Activated naive CD8-positive, alpha-beta T cell treated with anti-CD3 and anti-CD28 coated beads, Interleukin-2, amount 50 U/mL, for 16 hours (primary cell): ENCODE measurements around the gene DIAPH3.

Experiments used
- DNase-seq: peaks from one replicate; pipeline ENCODE4 v3.0.0-alpha.2; 2020; ENCODE audit warnings: low read depth, low spot score

Gene DIAPH3

GRCh38 chr13:60019119-60019993 is 144.4 kb downstream of the DIAPH3 start:
- no peak for DNase-seq

GRCh38 chr13:60018536-60018935 is 145.2 kb downstream of the DIAPH3 start:
- DNase-seq = no peak

GRCh38 chr13:60016229-60016628 is 147.5 kb downstream of the DIAPH3 start:
- DNase-seq = no peak

GRCh38 chr13:60013166-60013565 is 150.6 kb downstream of the DIAPH3 start:
- DNase-seq = no peak

GRCh38 chr13:60012488-60012887 is 151.2 kb downstream of the DIAPH3 start:
- DNase-seq = no peak

- no peak for DNase-seq
These were observed 154.2 kb downstream of the DIAPH3 start for GRCh38 chr13:60009300-60010253.

GRCh38 chr13:60001889-60002288 is 161.8 kb downstream of the DIAPH3 start:
- DNase-seq = no peak

- DNase-seq = no peak
These were observed 162.8 kb downstream of the DIAPH3 start for GRCh38 chr13:60000976-60001375.

- DNase-seq = no peak
These were observed 163.6 kb downstream of the DIAPH3 start for GRCh38 chr13:60000081-60000480.

- DNase-seq = no peak
These were observed 165.8 kb downstream of the DIAPH3 start for GRCh38 chr13:59997976-59998375.

GRCh38 chr13:59996461-59996980 is 167.2 kb downstream of the DIAPH3 start:
- DNase-seq = no peak

- no peak for DNase-seq
These were observed 172.3 kb downstream of the DIAPH3 start for GRCh38 chr13:59991395-59991794.

GRCh38 chr13:59982631-59983382 is 180.9 kb downstream of the DIAPH3 start:
- DNase-seq = no peak

- no peak for DNase-seq
These were observed 184.1 kb downstream of the DIAPH3 start for GRCh38 chr13:59979589-59979988.

GRCh38 chr13:59978862-59979261 is 184.9 kb downstream of the DIAPH3 start:
- no peak for DNase-seq

GRCh38 chr13:59976856-59977255 is 186.9 kb downstream of the DIAPH3 start:
- no peak for DNase-seq

GRCh38 chr13:59975807-59976435 is 187.8 kb downstream of the DIAPH3 start:
- DNase-seq = no peak

GRCh38 chr13:59970847-59971246 is 192.9 kb downstream of the DIAPH3 start:
- no peak for DNase-seq

- DNase-seq = no peak
These were observed 199.9 kb downstream of the DIAPH3 start for GRCh38 chr13:59963827-59964226.

GRCh38 chr13:59963383-59963782 is 200.3 kb downstream of the DIAPH3 start:
- DNase-seq = no peak

GRCh38 chr13:59962343-59962742 is 201.4 kb downstream of the DIAPH3 start:
- DNase-seq = no peak
